ENCODE results near the gene DPPA3.
"Not testable (repeated sequence)": the region's sequence is repeated elsewhere in the genome, so short reads cannot be mapped to it uniquely, and the experiment has no call there.

The DPPA3 gene

DNA sequence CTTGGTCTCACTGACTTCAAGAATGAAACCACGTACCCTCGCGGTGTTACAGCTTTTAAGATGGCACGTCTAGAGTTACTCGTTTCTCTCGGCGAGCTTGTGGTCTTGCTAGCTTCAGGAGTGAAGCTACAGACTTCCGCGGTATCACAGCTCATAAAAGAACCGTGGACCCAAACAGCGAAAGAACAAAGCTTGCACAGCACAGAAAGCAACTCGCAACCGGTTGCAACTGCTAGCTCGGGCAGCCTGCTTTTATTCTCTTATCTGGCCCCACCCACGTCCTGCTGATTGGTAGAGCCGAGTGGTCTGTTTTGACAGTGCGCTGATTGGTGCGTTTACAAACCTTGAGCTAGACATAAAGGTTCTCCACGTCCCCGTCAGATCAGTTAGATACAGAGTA, 40.2 kb downstream of the DPPA3 start:
- TF ChIP-seq GATA1 (IDR thresholded peaks at IDR 0.05; ENCODE audit: low read depth, low read length) (no peak), POLR2A (IDR thresholded peaks at IDR 0.05; ENCODE audit: low read length) (no peak)
- DNase-seq = no peak

DNA sequence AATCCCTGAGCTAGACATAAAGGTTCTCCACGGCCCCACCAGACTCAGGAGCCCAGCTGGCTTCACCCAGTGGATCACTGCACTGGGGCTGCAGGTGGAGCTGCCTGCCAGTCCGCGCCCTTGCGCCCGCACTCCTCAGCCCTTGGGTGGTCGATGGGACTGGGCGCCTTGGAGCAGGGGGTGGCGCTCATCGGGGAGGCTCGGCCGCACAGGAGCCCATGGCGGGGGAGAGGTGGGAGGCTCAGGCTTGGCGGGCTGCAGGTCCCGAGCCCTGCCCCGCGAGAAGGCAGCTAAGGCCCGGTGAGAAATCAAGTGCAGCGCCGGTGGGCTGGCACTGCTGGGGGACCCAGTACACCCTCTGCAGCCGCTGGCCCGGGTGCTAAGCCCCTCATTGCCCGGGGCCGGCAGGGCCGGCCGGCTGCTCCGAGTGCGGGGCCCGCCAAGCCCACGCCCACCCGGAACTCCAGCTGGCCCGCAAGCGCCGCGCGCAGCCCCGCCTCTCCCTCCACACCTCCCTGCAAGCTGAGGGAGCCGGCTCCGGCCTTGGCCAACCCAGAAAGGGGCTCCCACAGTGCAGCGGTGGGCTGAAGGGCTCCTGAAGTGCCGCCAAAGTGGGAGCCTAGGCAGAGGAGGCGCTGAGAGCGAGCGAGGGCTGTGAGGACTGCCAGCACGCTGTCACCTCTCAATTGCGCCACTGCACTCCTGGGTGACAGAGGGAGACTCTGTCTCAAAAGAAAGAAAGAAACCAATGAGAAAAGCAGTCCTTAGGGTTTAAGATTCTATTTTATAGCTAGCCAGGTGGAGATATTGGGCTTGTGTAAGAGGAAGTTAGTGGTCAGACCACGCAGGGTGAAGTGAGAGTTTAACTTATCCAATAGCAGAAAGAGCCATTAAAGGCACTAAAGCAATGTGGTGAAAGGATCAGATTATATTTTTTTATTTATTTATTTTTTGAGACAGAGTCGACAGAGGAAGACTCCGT, 41.0 kb downstream of the DPPA3 start:
- DNase-seq = not testable (repeated sequence)

DNA sequence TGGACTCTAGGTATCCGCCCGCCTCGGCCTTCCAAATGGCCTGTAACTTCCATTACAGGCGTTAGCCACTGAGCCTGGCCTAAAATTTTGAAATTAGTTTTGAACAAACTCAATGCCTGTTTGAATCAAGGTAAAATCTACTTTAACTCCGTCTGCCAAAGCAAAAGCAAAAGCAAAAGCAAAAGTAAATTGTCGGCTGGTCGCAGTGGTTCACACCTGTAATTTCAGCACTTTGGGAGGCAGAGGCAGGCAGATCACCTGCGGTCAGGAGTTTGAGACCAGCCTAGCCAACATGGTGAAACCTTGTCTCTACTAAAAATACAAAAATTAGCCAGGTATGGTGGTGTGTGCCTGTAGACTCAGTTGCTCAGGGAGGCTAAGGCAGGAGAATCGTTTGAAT, 44.4 kb downstream of the DPPA3 start:
- DNase-seq = not testable (repeated sequence)

DNA sequence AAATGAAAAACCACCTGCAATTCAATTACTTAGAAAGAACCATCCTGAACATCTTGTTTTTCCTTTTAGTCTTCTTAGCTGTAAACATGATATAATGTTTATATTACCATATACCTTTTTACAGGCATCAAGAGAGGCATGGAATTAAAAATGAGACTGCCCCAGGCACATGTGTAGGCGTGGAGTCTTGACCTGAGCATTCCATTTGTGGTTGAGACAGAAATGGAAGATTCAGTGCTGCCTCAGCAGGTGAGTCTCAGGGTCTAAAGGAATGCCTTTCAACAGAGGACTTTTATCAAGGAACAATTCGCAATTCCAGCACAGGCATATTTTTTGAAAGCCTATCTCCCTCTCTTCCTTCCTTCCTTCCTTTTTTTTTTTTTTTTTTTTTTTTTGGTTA, 45.8 kb downstream of the DPPA3 start:
- TF ChIP-seq GATA1 (IDR thresholded peaks at IDR 0.05; ENCODE audit: low read depth, low read length) (no peak), POLR2A (IDR thresholded peaks at IDR 0.05; ENCODE audit: low read length) (no peak)
- DNase-seq = no peak

DNA sequence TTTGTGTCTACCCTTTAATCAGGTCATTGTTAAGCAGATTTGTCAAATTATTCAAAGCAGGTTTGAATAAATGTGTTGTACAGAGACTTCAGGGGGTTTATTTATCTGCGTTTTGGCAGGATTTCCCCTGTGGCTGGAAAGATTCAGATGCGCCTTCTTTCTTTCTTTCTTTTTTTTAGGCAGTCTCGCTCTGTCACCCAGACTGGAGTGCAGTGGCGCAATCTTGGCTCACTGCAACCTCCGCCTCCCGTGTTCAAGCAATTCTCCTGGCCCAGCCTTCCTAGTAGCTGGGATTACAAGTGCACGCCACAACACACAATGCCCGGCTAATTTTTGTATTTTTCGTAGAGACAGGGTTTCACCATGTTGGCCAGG, 47.5 kb downstream of the DPPA3 start:
- TF ChIP-seq POLR2A (IDR thresholded peaks at IDR 0.05; ENCODE audit: low read length) = no peak
- TF ChIP-seq GATA1 (IDR thresholded peaks at IDR 0.05; ENCODE audit: low read depth, low read length) = no peak
- no peak for DNase-seq
